Measurements from ENCODE around the gene NHSL2.

NHSL2 gene

DNA sequence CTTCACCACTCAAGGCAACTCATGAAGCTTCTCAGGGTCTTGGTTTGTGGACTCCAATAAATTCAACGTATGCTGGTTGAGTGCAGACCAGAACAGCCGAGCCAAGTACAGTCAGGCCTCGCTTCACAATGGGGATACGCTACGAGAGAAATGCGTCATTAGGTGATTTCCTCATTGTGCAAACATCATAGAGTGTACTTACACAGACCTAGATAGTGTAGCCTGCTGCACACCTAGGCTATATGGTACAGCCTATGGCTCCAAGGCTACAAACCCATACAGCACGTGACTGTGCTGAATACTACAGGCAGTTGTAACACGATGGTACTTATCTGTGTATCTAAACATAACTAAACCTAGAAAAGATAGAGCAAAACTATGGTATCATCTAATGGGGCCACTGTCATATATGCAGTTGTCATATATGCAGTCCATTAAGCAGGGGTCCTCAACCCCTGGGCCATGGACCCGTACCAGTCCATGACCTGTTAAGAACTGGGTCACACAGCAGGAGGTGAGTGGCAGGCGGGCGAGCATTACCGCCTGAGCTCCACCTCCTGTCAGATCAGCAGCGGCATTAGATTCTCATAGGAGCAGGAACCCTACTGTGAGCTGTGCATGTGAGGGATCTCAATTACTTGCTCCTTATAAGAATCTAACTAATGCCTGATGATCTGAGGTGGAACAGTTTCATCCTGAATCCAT lies 189.6 kb downstream of the NHSL2 start:
- H2BK5ac ChIP-seq (ENCODE audit: low read depth, low read length, poor library complexity, severe bottlenecking): no peak overlapping the region
- no peaks in the 10 kb centered on the region for H3K9me3 ChIP-seq (ENCODE audit: control insufficient read depth, low read length)
- no peak overlapping the region for H3K4me3 ChIP-seq (ENCODE audit: insufficient read depth in 1 of 2, low read depth in 1 of 2, low read length in 2 of 2)
- H3K27ac ChIP-seq (ENCODE audit: low read length, poor library complexity, severe bottlenecking): no peak overlapping the region
- no peak overlapping the region for H3K4ac ChIP-seq (ENCODE audit: low read depth in 1 of 2, low read length in 2 of 2)
- H3K9ac ChIP-seq (ENCODE audit: low read length): no peak overlapping the region
- H3K23ac ChIP-seq (ENCODE audit: low read length in 2 of 2): no peak overlapping the region
- H2BK12ac ChIP-seq (ENCODE audit: low read length in 2 of 2): no peak overlapping the region
- H2BK15ac ChIP-seq (ENCODE audit: low read depth, poor library complexity, severe bottlenecking): no peak overlapping the region
- H3K79me1 ChIP-seq (replicated peaks; ENCODE audit: low read length, poor library complexity, severe bottlenecking): no peaks in the 10 kb centered on the region
- H3K18ac ChIP-seq (ENCODE audit: low read depth in 1 of 2, low read length in 2 of 2): no peak overlapping the region
- H4K91ac ChIP-seq (ENCODE audit: low read length): no peak overlapping the region
- H3K4me2 ChIP-seq (ENCODE audit: low read length, poor library complexity, severe bottlenecking): no peak overlapping the region
- no peak overlapping the region for H2AFZ ChIP-seq (ENCODE audit: low read depth, low read length)
- H4K8ac ChIP-seq (ENCODE audit: low read length): no peak overlapping the region
- H3K27me3 ChIP-seq (ENCODE audit: control insufficient read depth in 1 of 2, insufficient read depth in 1 of 2, low read length in 2 of 2): peaks cover 0 to 48% of the 10 kb centered on the region in 2 experiments
- no peak overlapping the region for H2BK120ac ChIP-seq (ENCODE audit: low read depth, low read length)
- H3K4me1 ChIP-seq (ENCODE audit: control insufficient read depth, insufficient read depth, low read depth, low read length): peaks cover 15% of the 10 kb centered on the region
- 92% methylated on average over 10 of the region's 13 CpGs for WGBS
- no peak for DNase-seq
- H3K36me3 ChIP-seq (ENCODE audit: control insufficient read depth in 1 of 2, insufficient read depth in 2 of 2, low read depth in 1 of 2, low read length in 2 of 2): no peaks in the 10 kb centered on the region
- H3K14ac ChIP-seq (ENCODE audit: low read length in 2 of 2): no peak overlapping the region
- H2AK5ac ChIP-seq (ENCODE audit: low read length, severe bottlenecking): no peak overlapping the region

DNA sequence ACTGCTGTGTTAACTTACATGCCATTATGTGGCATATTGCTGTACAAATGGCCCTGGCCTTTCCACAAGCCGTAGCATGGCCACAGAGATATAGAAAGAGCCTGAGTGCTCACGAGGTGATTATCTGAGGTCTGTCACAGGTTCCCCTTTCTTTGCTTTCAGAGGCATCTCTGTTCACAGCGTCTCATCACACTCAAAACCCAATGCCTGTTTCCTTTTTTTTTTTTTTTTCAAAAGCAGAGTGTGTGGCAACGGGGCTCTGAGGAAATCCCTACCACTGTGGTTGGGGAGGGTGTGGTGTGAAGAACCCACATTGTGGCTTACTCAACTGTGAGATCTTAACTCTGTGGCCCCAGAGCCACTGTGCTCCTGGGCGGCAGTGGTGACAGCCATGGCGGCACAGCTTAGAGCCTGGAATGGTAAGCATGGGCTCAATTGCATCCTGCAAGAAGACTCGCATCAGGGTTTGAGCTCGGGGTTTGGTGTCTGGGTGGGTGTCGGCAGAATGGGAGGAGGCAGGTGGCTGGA lies 190.2 kb downstream of the NHSL2 start:
- Histone ChIP-seq H3K4me3 (ENCODE audit: insufficient read depth in 1 of 2, low read depth in 1 of 2, low read length in 2 of 2) (no peak overlapping the region), H4K91ac (ENCODE audit: low read length) (no peak overlapping the region), H3K4ac (ENCODE audit: low read depth in 1 of 2, low read length in 2 of 2) (no peak overlapping the region), H3K27me3 (ENCODE audit: control insufficient read depth in 1 of 2, insufficient read depth in 1 of 2, low read length in 2 of 2) (peaks cover 0 to 49% of the 10 kb centered on the region in 2 experiments), H3K18ac (ENCODE audit: low read depth in 1 of 2, low read length in 2 of 2) (no peak overlapping the region), H3K9ac (ENCODE audit: low read length) (no peak overlapping the region), H3K27ac (ENCODE audit: low read length, poor library complexity, severe bottlenecking) (no peak overlapping the region), H3K36me3 (ENCODE audit: control insufficient read depth in 1 of 2, insufficient read depth in 2 of 2, low read depth in 1 of 2, low read length in 2 of 2) (no peaks in the 10 kb centered on the region), H2BK120ac (ENCODE audit: low read depth, low read length) (no peak overlapping the region), H2AFZ (ENCODE audit: low read depth, low read length) (no peak overlapping the region), H2BK5ac (ENCODE audit: low read depth, low read length, poor library complexity, severe bottlenecking) (no peak overlapping the region), H2AK5ac (ENCODE audit: low read length, severe bottlenecking) (no peak overlapping the region), H3K23ac (ENCODE audit: low read length in 2 of 2) (no peak overlapping the region), H3K9me3 (ENCODE audit: control insufficient read depth, low read length) (no peaks in the 10 kb centered on the region), H3K79me1 (replicated peaks; ENCODE audit: low read length, poor library complexity, severe bottlenecking) (no peaks in the 10 kb centered on the region), H3K14ac (ENCODE audit: low read length in 2 of 2) (no peak overlapping the region), H2BK12ac (ENCODE audit: low read length in 2 of 2) (no peak overlapping the region), H3K4me2 (ENCODE audit: low read length, poor library complexity, severe bottlenecking) (no peak overlapping the region), H3K4me1 (ENCODE audit: control insufficient read depth, insufficient read depth, low read depth, low read length) (peaks cover 15% of the 10 kb centered on the region), H2BK15ac (ENCODE audit: low read depth, poor library complexity, severe bottlenecking) (no peak overlapping the region), H4K8ac (ENCODE audit: low read length) (no peak overlapping the region)
- 96% methylated on average over 8 of the region's 9 CpGs for WGBS
- DNase-seq: no peak

DNA sequence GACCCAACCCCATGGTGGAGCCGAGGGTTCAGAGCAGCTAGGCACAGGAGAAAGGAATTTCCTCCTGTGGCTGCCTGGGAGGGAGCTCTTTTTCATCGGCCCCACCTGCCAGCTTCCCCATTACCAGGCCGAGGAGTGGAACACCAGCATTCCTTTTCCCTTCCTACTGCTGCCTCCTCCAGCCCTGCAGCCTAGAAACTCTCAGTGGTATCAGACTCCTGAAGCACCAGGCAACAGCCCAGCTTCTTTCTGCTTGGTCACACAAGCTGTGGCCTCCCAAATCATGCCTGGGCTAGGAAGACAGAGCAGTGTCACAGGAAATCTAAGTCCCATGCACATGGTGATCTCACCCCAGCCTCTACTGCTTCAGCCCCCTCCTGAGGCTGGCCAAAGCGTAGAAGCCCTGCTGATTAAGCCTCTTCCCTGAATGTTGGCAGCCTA lies 191.0 kb downstream of the NHSL2 start:
- H3K9ac ChIP-seq (ENCODE audit: low read length): no peak overlapping the region
- H2BK15ac ChIP-seq (ENCODE audit: low read depth, poor library complexity, severe bottlenecking): no peak overlapping the region
- no peak for DNase-seq
- H4K8ac ChIP-seq (ENCODE audit: low read length): no peak overlapping the region
- no peak overlapping the region for H3K4ac ChIP-seq (ENCODE audit: low read depth in 1 of 2, low read length in 2 of 2)
- no peaks in the 10 kb centered on the region for H3K36me3 ChIP-seq (ENCODE audit: control insufficient read depth in 1 of 2, insufficient read depth in 2 of 2, low read depth in 1 of 2, low read length in 2 of 2)
- H3K27ac ChIP-seq (ENCODE audit: low read length, poor library complexity, severe bottlenecking): no peak overlapping the region
- H4K91ac ChIP-seq (ENCODE audit: low read length): no peak overlapping the region
- H3K4me2 ChIP-seq (ENCODE audit: low read length, poor library complexity, severe bottlenecking): no peak overlapping the region
- peaks cover 0 to 43% of the 10 kb centered on the region in 2 experiments for H3K27me3 ChIP-seq (ENCODE audit: control insufficient read depth in 1 of 2, insufficient read depth in 1 of 2, low read length in 2 of 2)
- H3K23ac ChIP-seq (ENCODE audit: low read length in 2 of 2): no peak overlapping the region
- H3K9me3 ChIP-seq (ENCODE audit: control insufficient read depth, low read length): no peaks in the 10 kb centered on the region
- WGBS: 45% methylated on average over 4 of the region's 4 CpGs
- peak overlapping the region in 1 of 2 experiments; percentile 21 for H3K18ac ChIP-seq (ENCODE audit: low read depth in 1 of 2, low read length in 2 of 2)
- H2BK12ac ChIP-seq (ENCODE audit: low read length in 2 of 2): no peak overlapping the region
- H3K4me1 ChIP-seq (ENCODE audit: control insufficient read depth, insufficient read depth, low read depth, low read length): peaks cover 15% of the 10 kb centered on the region
- no peak overlapping the region for H3K4me3 ChIP-seq (ENCODE audit: insufficient read depth in 1 of 2, low read depth in 1 of 2, low read length in 2 of 2)
- H2BK120ac ChIP-seq (ENCODE audit: low read depth, low read length): no peak overlapping the region
- no peak overlapping the region for H2AFZ ChIP-seq (ENCODE audit: low read depth, low read length)
- no peaks in the 10 kb centered on the region for H3K79me1 ChIP-seq (replicated peaks; ENCODE audit: low read length, poor library complexity, severe bottlenecking)
- no peak overlapping the region for H2BK5ac ChIP-seq (ENCODE audit: low read depth, low read length, poor library complexity, severe bottlenecking)
- H2AK5ac ChIP-seq (ENCODE audit: low read length, severe bottlenecking): no peak overlapping the region
- no peak overlapping the region for H3K14ac ChIP-seq (ENCODE audit: low read length in 2 of 2)

DNA sequence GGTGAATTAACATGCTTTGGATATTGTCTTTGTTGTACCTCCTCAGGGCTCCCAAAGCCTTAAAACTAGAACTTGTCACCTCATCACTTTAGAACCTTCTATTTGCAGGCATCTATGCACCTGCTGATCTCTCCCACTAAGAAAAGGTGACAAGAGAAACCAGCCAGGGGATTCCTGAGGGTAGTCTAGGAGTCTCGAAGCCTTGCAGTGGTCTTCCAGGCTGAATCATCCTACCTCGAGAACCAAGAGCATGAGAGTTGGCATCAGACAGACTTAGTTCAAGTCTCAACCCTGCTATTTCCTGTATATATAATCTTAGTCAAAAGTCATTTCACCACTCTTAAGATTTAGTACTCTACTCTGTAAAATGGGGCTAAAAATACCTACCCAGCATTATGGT lies 191.5 kb downstream of the NHSL2 start:
- no peak overlapping the region for H4K91ac ChIP-seq (ENCODE audit: low read length)
- DNase-seq: no peak
- peak overlapping the region in 1 of 2 experiments; percentile 21 for H3K18ac ChIP-seq (ENCODE audit: low read depth in 1 of 2, low read length in 2 of 2)
- H3K79me1 ChIP-seq (replicated peaks; ENCODE audit: low read length, poor library complexity, severe bottlenecking): no peaks in the 10 kb centered on the region
- H2BK12ac ChIP-seq (ENCODE audit: low read length in 2 of 2): no peak overlapping the region
- peaks cover 0 to 43% of the 10 kb centered on the region in 2 experiments for H3K27me3 ChIP-seq (ENCODE audit: control insufficient read depth in 1 of 2, insufficient read depth in 1 of 2, low read length in 2 of 2)
- H3K9me3 ChIP-seq (ENCODE audit: control insufficient read depth, low read length): no peaks in the 10 kb centered on the region
- no peak overlapping the region for H3K23ac ChIP-seq (ENCODE audit: low read length in 2 of 2)
- no peak overlapping the region for H3K14ac ChIP-seq (ENCODE audit: low read length in 2 of 2)
- H3K4me1 ChIP-seq (ENCODE audit: control insufficient read depth, insufficient read depth, low read depth, low read length): peaks cover 15% of the 10 kb centered on the region
- no peak overlapping the region for H2BK120ac ChIP-seq (ENCODE audit: low read depth, low read length)
- H2BK15ac ChIP-seq (ENCODE audit: low read depth, poor library complexity, severe bottlenecking): no peak overlapping the region
- no peak overlapping the region for H3K4ac ChIP-seq (ENCODE audit: low read depth in 1 of 2, low read length in 2 of 2)
- no peaks in the 10 kb centered on the region for H3K36me3 ChIP-seq (ENCODE audit: control insufficient read depth in 1 of 2, insufficient read depth in 2 of 2, low read depth in 1 of 2, low read length in 2 of 2)
- H4K8ac ChIP-seq (ENCODE audit: low read length): no peak overlapping the region
- H2AK5ac ChIP-seq (ENCODE audit: low read length, severe bottlenecking): no peak overlapping the region
- H3K9ac ChIP-seq (ENCODE audit: low read length): no peak overlapping the region
- no peak overlapping the region for H2BK5ac ChIP-seq (ENCODE audit: low read depth, low read length, poor library complexity, severe bottlenecking)
- H3K4me3 ChIP-seq (ENCODE audit: insufficient read depth in 1 of 2, low read depth in 1 of 2, low read length in 2 of 2): no peak overlapping the region
- H3K4me2 ChIP-seq (ENCODE audit: low read length, poor library complexity, severe bottlenecking): no peak overlapping the region
- no peak overlapping the region for H2AFZ ChIP-seq (ENCODE audit: low read depth, low read length)
- 57% methylated on average over 1 of the region's 2 CpGs for WGBS
- no peak overlapping the region for H3K27ac ChIP-seq (ENCODE audit: low read length, poor library complexity, severe bottlenecking)

All from mesenchymal stem cell (in vitro differentiated cells and primary cell).